K562 (cell line): ENCODE measurements around the gene FILIP1L. TPM values are rescaled to one million over a fixed set of nuclear protein-coding genes. Genes with fewer than 3 reads are reported as not detected.

Experiments used
- ATAC-seq: fragments of 200-7000 bp; cut with Tn5 transposase; 3 replicates; pipeline ENCODE4 v1.9.1; 2020; ENCODE audit warnings: moderate library complexity
- BruUV-seq: library from RNA; stranded (reverse); fragments of 400-500 nt; replicated peaks from 2 replicates; lab custom pipeline; 2021; lab: Mats Ljungman, UMichigan
- CTCF ChIA-PET: fragments of 300-600 bp; formaldehyde crosslinking; extraction: SDS; loops from one replicate; lab custom pipeline; 2021; ENCODE audit warnings: low intra/inter-chr PET ratio; lab: Yijun Ruan, JAX
- POLR2A ChIA-PET: fragments of 300-600, 350-650 bp; sonication (Branson Sonifier 250); formaldehyde crosslinking; extraction: SDS; loops from one replicate; lab custom pipeline; 2021; ENCODE audit warnings: antibody characterized with exemption, inconsistent platforms; lab: Yijun Ruan, JAX
- DNase-seq, 4 experiments: peaks; one replicate each; pipeline versions ENCODE4 v3.0.0 to v3.0.0-alpha.2; 2011 to 2018; ENCODE audit warnings: low spot score in 3 of 4, mixed read lengths in 3 of 4; ENCODE audit errors: extremely low read depth in 1 of 4
- FAIRE-seq: peaks from 2 replicates; lab custom pipeline; 2011; peaks lifted over from hg19 to GRCh38; lab: Jason Lieb, UNC
- H2AFZ ChIP-seq: 2 replicates; pipeline ENCODE4 v1.6.0; 2011; ENCODE audit warnings: low read depth, low read length, control low read depth, inconsistent platforms
- H3K27ac ChIP-seq: fragments of 200-600 bp; 3 replicates; pipeline ENCODE4 v1.8.0; 2011; ENCODE audit warnings: low read depth, mild to moderate bottlenecking, control low read depth, inconsistent platforms, low read length, moderate library complexity, mixed read lengths; ENCODE audit errors: extremely low read depth
- H3K27me3 ChIP-seq, 2 experiments: fragments of 300-600 bp in 1 of 2; 2 replicates in 1 of 2; 3 replicates in 1 of 2; pipeline versions ENCODE4 v1.6.0 to v1.8.0; 2011; ENCODE audit warnings: inconsistent platforms in 2 of 2, low read length in 2 of 2, mild to moderate bottlenecking in 1 of 2, mixed read lengths in 1 of 2, moderate library complexity in 1 of 2; ENCODE audit not compliant: control insufficient read depth in 2 of 2, insufficient read depth in 2 of 2
- H3K36me3 ChIP-seq: fragments of 300-600 bp; 3 replicates; pipeline ENCODE4 v1.8.0; 2011; ENCODE audit warnings: mild to moderate bottlenecking, low read length, inconsistent platforms; ENCODE audit not compliant: control insufficient read depth, insufficient read depth
- H3K4me1 ChIP-seq, 2 experiments: fragments of 200-600 bp in 1 of 2; replicated peaks in 1 of 2; 2 replicates in 1 of 2; 3 replicates in 1 of 2; pipeline versions ENCODE4 v1.5.1 to v1.8.0; 2011; ENCODE audit warnings: inconsistent platforms in 2 of 2, low read length in 2 of 2, mild to moderate bottlenecking in 1 of 2, mixed read lengths in 1 of 2, moderate library complexity in 1 of 2; ENCODE audit not compliant: control insufficient read depth in 2 of 2, insufficient read depth in 2 of 2
- H3K4me2 ChIP-seq: 2 replicates; pipeline ENCODE4 v1.6.1; 2011; ENCODE audit warnings: low read length, control low read depth, inconsistent platforms, mixed read lengths; ENCODE audit not compliant: insufficient read depth
- H3K4me3 ChIP-seq: fragments of 200-600 bp; sonication (generic), shearing (Covaris generic); 2 replicates; pipeline ENCODE4 v1.5.1; 2016; ENCODE audit warnings: control low read depth, inconsistent platforms
- H3K79me2 ChIP-seq: fragments of 200-600 bp; 3 replicates; pipeline ENCODE4 v1.8.0; 2011; ENCODE audit warnings: low read length, inconsistent platforms; ENCODE audit not compliant: control insufficient read depth, insufficient read depth
- H3K9ac ChIP-seq, 2 experiments: 2 replicates each; pipeline versions ENCODE4 v1.6.0 to v1.6.1; 2011; ENCODE audit warnings: low read depth in 2 of 2, low read length in 2 of 2, control low read depth in 1 of 2, inconsistent platforms in 1 of 2, mild to moderate bottlenecking in 1 of 2, mixed read lengths in 1 of 2; ENCODE audit not compliant: insufficient read depth in 1 of 2
- H3K9me1 ChIP-seq: one replicate; pipeline ENCODE4 v1.6.0; 2011; ENCODE audit warnings: inconsistent platforms, mild to moderate bottlenecking, low read length, moderate library complexity; ENCODE audit not compliant: control insufficient read depth, insufficient read depth
- H3K9me3 ChIP-seq: replicated peaks from 2 replicates; pipeline ENCODE4 v1.5.1; 2011; ENCODE audit warnings: low read depth, low read length, inconsistent platforms; ENCODE audit not compliant: control insufficient read depth, insufficient read depth
- H4K20me1 ChIP-seq: replicated peaks from 2 replicates; pipeline ENCODE4 v1.6.1; 2011; ENCODE audit warnings: low read length, inconsistent platforms, mixed read lengths; ENCODE audit not compliant: control insufficient read depth, insufficient read depth
- BRCA1 ChIP-seq, 2 experiments: fragments of 450-650 bp in 1 of 2; sonication (generic) in 1 of 2; formaldehyde crosslinking in 1 of 2; IDR thresholded peaks; 2 replicates each; pipeline versions ENCODE4 v1.5.0 to v1.6.1; 2017 to 2020; ENCODE audit warnings: mild to moderate bottlenecking in 1 of 2, missing genetic modification reagents in 1 of 2
- C11orf30 ChIP-seq: fragments of 450-650 bp; IDR thresholded peaks from 2 replicates; pipeline ENCODE4 v1.6.1; 2016; ENCODE audit warnings: low read depth, mild to moderate bottlenecking
- CHD1 ChIP-seq: fragments of 200-600 bp; sonication (generic); IDR thresholded peaks from one replicate; pipeline ENCODE4 v1.6.1; 2012; ENCODE audit warnings: mild to moderate bottlenecking, moderate library complexity, low read length, inconsistent platforms
- SMAD1 ChIP-seq: fragments of 150-350 bp; IDR thresholded peaks from 2 replicates; pipeline ENCODE4 v1.6.1; 2014; ENCODE audit warnings: low read length, low read depth; ENCODE audit not compliant: partially characterized antibody
- WGBS: fragments of 100-300 bp; shearing (Covaris generic); methylation state at CpG from one replicate; pipeline ENCODE4 v1.1.6; 2016; ENCODE audit warnings: low coverage, mixed read lengths; ENCODE audit not compliant: insufficient coverage; ENCODE audit errors: missing lambda C conversion rate; 5-methylcytosine and 5-hydroxymethylcytosine counted together
- in situ Hi-C: fragments of 300-500 bp; cut with MboI; formaldehyde crosslinking; loops from 4 replicates; pipeline ENCODE4 v1.15.0; 2018; ENCODE audit warnings: inconsistent platforms, mixed read lengths
- intact Hi-C: fragments of 100-400 bp; cut with micrococcal nuclease; formaldehyde crosslinking; loops from 2 replicates; pipeline ENCODE4 v1.14.2; 2022
- polyA plus RNA-seq, 8 experiments: library from polyadenylated mRNA; depleted of rRNA in 4 of 8; stranded (reverse) in 5 of 8; unstranded in 3 of 8; fragments of >200 nt; fragmentation: Nextera tagmentation in 2 of 8; fragmentation: Illumina TruSeq in 1 of 8; extraction: Ambion mirVana in 2 of 8; extraction: Trizol in 1 of 8; gene quantifications; 2 replicates each; pipeline versions ENCODE4 v1.2.1 to v1.2.3, GENCODE V29; 2011 to 2014; ENCODE audit warnings: inconsistent platforms in 1 of 8, missing spikeins in 1 of 8
- total RNA-seq, 7 experiments: library from RNA; depleted of rRNA in 6 of 7; stranded (reverse); fragments of >200 nt in 6 of 7; fragmentation: Illumina TruSeq in 2 of 7; extraction: Trizol in 2 of 7; gene quantifications; 2 replicates each; pipeline versions ENCODE4 v1.2.1 to v1.2.3, GENCODE V29; 2011 to 2021; ENCODE audit warnings: low replicate concordance in 1 of 7
- TF ChIP-seq, protein P1 (sequence below): fragments of 450-650 bp; formaldehyde crosslinking; IDR thresholded peaks from 2 replicates; pipeline ENCODE4 v1.4.0; 2020; ENCODE audit warnings: mild to moderate bottlenecking
- TF ChIP-seq, protein P2 (sequence below): fragments of 250-450 bp; sonication (Bioruptor Pico); IDR thresholded peaks from 2 replicates; pipeline ENCODE4 v1.9.0; 2021; ENCODE audit warnings: mild to moderate bottlenecking

Gene FILIP1L
- total and polyA plus RNA-seq, 9 of the 15 experiments (the other 6 are each of a cell fraction or from before 2014, with no cell fraction given) = 0.50 to 2.1 (median 1.1) TPM

DNA sequence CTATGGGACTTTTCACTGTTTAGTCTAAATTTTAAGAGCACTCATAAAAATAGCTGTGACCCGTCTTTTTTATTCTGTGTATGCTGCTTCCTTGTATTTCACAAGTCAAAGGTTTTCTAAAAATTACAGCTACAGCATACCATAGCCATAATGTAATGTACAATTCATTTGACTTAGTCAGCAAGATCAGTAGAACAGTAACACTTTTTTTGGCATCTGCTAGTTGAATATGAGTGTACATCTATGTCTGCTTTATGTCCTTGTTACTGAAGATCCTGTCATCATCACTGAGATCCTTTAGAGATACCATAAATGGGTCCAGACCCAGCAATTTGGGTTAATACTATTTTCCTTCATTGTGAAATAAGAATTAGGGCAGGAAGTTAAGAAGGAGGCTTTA is 254.5 kb downstream of the FILIP1L start (continued):
- TF ChIP-seq, protein P1, sequence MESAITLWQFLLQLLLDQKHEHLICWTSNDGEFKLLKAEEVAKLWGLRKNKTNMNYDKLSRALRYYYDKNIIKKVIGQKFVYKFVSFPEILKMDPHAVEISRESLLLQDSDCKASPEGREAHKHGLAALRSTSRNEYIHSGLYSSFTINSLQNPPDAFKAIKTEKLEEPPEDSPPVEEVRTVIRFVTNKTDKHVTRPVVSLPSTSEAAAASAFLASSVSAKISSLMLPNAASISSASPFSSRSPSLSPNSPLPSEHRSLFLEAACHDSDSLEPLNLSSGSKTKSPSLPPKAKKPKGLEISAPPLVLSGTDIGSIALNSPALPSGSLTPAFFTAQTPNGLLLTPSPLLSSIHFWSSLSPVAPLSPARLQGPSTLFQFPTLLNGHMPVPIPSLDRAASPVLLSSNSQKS (CRISPR knock-in tag) = no peak
- TF ChIP-seq SMAD1 (no peak), CHD1 (no peak), C11orf30 (peak; percentile 30; the same call in 1 of the 2 replicates), BRCA1 (IDR thresholded peaks at IDR 0.05) (0 out of 2 replicates have a peak, but pooled peaks have one; percentile 40), BRCA1 (CRISPR knock-in tag; IDR thresholded peaks at IDR 0.05) (no peak)

DNA sequence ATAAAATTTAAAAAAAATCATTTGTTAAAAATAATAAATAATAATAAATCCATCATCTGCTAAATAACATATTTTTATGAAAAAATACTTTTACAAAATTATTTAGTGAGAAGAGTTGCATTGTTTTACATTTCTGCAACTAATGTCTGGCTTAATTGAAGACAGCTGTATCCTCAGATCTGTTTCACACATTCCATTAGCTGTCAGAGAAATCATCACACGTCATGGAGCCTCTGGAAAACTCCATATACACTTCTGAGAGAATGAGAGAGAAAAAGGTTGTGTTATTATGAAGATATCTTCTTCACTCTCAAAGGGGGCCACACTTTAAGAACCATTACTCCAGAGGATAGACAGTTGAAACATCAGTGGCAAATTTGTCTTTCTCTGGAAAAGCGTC is 255.8 kb downstream of the FILIP1L start:
- WGBS = 88% methylated on average over 2 of the region's 2 CpGs
- no peak overlapping the region for H3K4me2 ChIP-seq
- in situ Hi-C loops = no loop called here

More for the DNA sequence above, 255.8 kb downstream of the FILIP1L start:
- no peak for DNase-seq
- no peak overlapping the region for H3K9ac ChIP-seq
- no TSS peak for BruUV-seq
- H3K9me1 ChIP-seq = no peaks in the 10 kb centered on the region
- TF ChIP-seq, protein P2, sequence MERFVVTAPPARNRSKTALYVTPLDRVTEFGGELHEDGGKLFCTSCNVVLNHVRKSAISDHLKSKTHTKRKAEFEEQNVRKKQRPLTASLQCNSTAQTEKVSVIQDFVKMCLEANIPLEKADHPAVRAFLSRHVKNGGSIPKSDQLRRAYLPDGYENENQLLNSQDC (CRISPR knock-in tag) = no peak
- peaks cover 23% of the 10 kb centered on the region for H3K79me2 ChIP-seq
- H2AFZ ChIP-seq = no peak overlapping the region
- ATAC-seq = no peak
- no peaks in the 10 kb centered on the region; the same call in 1 of the 2 replicates for H4K20me1 ChIP-seq
- ChIA-PET CTCF (no interaction called here), POLR2A (no interaction called here)
- H3K9me3 ChIP-seq = no peaks in the 10 kb centered on the region
- H3K4me3 ChIP-seq = no peak overlapping the region
- H3K4me1 ChIP-seq = no peaks in the 10 kb centered on the region
- intact Hi-C loops = no loop called here
- no peaks in the 10 kb centered on the region for H3K27me3 ChIP-seq
- H3K36me3 ChIP-seq = peaks cover 2% of the 10 kb centered on the region; the same call in 1 of the 3 replicates
- no peak overlapping the region for H3K27ac ChIP-seq
- no peak for FAIRE-seq
